Body of pancreas (tissue), 4 donors: ENCODE data around the gene DNTT.

Source experiments
- POLR2A ChIP-seq, 3 donors: fragments of 450-650 bp; IDR thresholded peaks; one replicate each; pipeline ENCODE4 v1.6.1; 2016; ENCODE audit warnings: antibody characterized with exemption in 3 of 3, mild to moderate bottlenecking in 2 of 3
- TF ChIP-seq, protein P1 (sequence below), 7 experiments: fragments of 450-650 bp in 4 of 7; fragments of 200-600 bp in 3 of 7; sonication (generic) in 3 of 7; IDR thresholded peaks; one replicate each; pipeline ENCODE4 v1.5.1; 2016 to 2019; ENCODE audit warnings: antibody characterized with exemption in 7 of 7

DNA sequence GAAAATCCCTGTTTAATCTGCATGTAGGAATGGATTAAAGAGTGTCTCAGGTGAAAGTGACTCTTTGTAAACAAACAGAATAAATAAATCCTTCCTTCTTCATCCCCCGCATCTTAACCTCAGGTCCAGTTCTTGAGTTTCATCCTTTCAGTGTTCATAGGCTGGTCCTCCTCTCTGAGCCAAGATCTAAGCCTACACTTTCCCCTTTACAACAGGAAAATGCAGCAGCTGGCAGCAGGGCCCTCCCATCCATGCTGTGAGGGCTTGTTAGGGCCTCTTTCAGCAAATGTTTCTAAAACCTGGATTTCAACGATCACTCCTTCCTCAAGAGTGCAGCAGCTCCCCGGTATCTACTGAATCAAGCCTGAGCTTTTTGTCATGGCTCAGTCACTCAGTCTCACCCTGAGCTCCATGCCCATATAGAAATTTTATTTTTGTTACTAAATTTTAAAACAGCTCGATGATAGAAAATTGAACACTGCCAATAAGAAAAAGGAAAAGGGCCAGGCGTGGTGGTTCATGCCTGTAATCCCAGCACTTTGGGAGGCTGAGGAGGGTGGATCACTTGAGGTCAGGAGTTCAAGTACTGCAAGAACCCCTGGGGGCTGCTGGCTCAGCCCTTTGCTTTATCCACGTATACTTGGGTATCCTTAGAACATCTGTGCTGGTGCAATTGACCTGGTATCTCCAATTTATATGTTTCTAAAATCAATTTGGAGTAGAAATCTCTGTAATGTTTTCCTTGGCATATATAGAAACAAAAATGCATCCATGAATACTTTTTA is 48.5 kb upstream of the DNTT start:
- TF ChIP-seq, protein P1, sequence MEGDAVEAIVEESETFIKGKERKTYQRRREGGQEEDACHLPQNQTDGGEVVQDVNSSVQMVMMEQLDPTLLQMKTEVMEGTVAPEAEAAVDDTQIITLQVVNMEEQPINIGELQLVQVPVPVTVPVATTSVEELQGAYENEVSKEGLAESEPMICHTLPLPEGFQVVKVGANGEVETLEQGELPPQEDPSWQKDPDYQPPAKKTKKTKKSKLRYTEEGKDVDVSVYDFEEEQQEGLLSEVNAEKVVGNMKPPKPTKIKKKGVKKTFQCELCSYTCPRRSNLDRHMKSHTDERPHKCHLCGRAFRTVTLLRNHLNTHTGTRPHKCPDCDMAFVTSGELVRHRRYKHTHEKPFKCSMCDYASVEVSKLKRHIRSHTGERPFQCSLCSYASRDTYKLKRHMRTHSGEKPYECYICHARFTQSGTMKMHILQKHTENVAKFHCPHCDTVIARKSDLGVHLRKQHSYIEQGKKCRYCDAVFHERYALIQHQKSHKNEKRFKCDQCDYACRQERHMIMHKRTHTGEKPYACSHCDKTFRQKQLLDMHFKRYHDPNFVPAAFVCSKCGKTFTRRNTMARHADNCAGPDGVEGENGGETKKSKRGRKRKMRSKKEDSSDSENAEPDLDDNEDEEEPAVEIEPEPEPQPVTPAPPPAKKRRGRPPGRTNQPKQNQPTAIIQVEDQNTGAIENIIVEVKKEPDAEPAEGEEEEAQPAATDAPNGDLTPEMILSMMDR (IDR thresholded peaks at IDR 0.05): no peak
- TF ChIP-seq POLR2A (IDR thresholded peaks at IDR 0.05): no peak
